Upper lobe of left lung (tissue), 4 donors: ENCODE data around the gene SPIRE2.

Experiments used
- CTCF ChIP-seq, 6 experiments: fragments of 450-650 bp in 4 of 6; fragments of 200-600 bp in 2 of 6; sonication (generic) in 2 of 6; IDR thresholded peaks; one replicate each; pipeline ENCODE4 v1.5.1; 2016 to 2019; ENCODE audit warnings: antibody characterized with exemption in 6 of 6
- POLR2A ChIP-seq, 4 donors: fragments of 450-650 bp; IDR thresholded peaks; one replicate each; pipeline ENCODE4 v1.5.1; 2016 to 2017; ENCODE audit warnings: antibody characterized with exemption in 4 of 4, mild to moderate bottlenecking in 2 of 4
- POLR2AphosphoS5 ChIP-seq, 2 donors: sonication (generic); formaldehyde crosslinking; IDR thresholded peaks; one replicate each; pipeline ENCODE4 v1.5.1; 2017; ENCODE audit warnings: antibody characterized with exemption in 2 of 2

- peak; percentile 74 to 88 for TF ChIP-seq POLR2AphosphoS5 (IDR thresholded peaks at IDR 0.05)
- TF ChIP-seq POLR2A (IDR thresholded peaks at IDR 0.05): peak; percentile 18 to 91 (median 69)
- peak in 2 of 6 experiments; percentile 14 to 23 for TF ChIP-seq CTCF (IDR thresholded peaks at IDR 0.05)
Observed at GRCh38 chr16:89873109-89873971, 45.1 kb downstream of the SPIRE2 start, which contains the start of gene TCF25.
